ENCODE results near the gene NIPAL1.

NIPAL1 gene

GRCh38 chr4:48085821-48086589 is 69.4 kb downstream of the NIPAL1 start:
- TF ChIP-seq CTCF (IDR thresholded peaks at IDR 0.05): no peak
- DNase-seq: no peak
- Mint-ChIP-seq H3K4me1 (no peaks in the 10 kb centered on the region), H3K27me3 (ENCODE audit: low read depth, poor library complexity) (peaks cover 11% of the 10 kb centered on the region), H3K36me3 (ENCODE audit: low read depth) (no peaks in the 10 kb centered on the region), H3K27ac (no peak overlapping the region), H3K4me3 (no peak overlapping the region), H3K9me3 (no peaks in the 10 kb centered on the region)
